OCI-LY3 (cell line): ENCODE data around the gene TRIM71.

ENCODE experiments used
- H2AFZ ChIP-seq: fragments of 200-600, 300-600 bp; shearing (Covaris generic); 2 replicates; pipeline ENCODE4 v1.6.0; 2014; ENCODE audit warnings: antibody characterized with exemption, low read depth, low read length
- H3K27ac ChIP-seq: fragments of 200-600, 300-600 bp; sonication (generic); 2 replicates; pipeline ENCODE4 v1.5.1; 2014; ENCODE audit warnings: mild to moderate bottlenecking, low read length, moderate library complexity, mixed read lengths
- H3K27me3 ChIP-seq: fragments of 200-600, 300-600 bp; sonication (generic); 2 replicates; pipeline ENCODE4 v1.6.1; 2014; ENCODE audit warnings: low read depth, low read length, mixed read lengths
- H3K36me3 ChIP-seq: fragments of 200-600, 300-600 bp; sonication (generic); replicated peaks from 2 replicates; pipeline ENCODE3; 2014; ENCODE audit warnings: low read depth, low read length, mixed read lengths
- H3K4me1 ChIP-seq: fragments of 300-600, 200-600 bp; sonication (generic); 2 replicates; pipeline ENCODE4 v1.6.1; 2014; ENCODE audit warnings: low read length, mixed read lengths
- H3K4me2 ChIP-seq: fragments of 200-600, 300-600 bp; sonication (generic); 2 replicates; pipeline ENCODE4 v1.6.1; 2014; ENCODE audit warnings: low read length, mixed read lengths
- H3K4me3 ChIP-seq: fragments of 300-600, 200-600 bp; sonication (generic); 2 replicates; pipeline ENCODE4 v1.5.1; 2014; ENCODE audit warnings: antibody characterized with exemption, mild to moderate bottlenecking, low read length, moderate library complexity
- H3K79me2 ChIP-seq: fragments of 300-600, 200-600 bp; shearing (Covaris generic); 2 replicates; pipeline ENCODE4 v1.6.1; 2014; ENCODE audit warnings: mild to moderate bottlenecking, low read length, mixed read lengths
- H3K9ac ChIP-seq: fragments of 300-600, 200-600 bp; shearing (Covaris generic); 2 replicates; pipeline ENCODE4 v1.6.0; 2014; ENCODE audit warnings: mild to moderate bottlenecking, low read length, moderate library complexity
- H3K9me3 ChIP-seq: fragments of 200-600, 300-600 bp; shearing (Covaris generic); 2 replicates; pipeline ENCODE4 v1.6.1; 2014; ENCODE audit warnings: low read length, mixed read lengths; ENCODE audit not compliant: insufficient read depth
- H4K20me1 ChIP-seq: fragments of 200-600, 300-600 bp; sonication (generic); 2 replicates; pipeline ENCODE4 v1.6.1; 2016; ENCODE audit warnings: low read length, mixed read lengths; ENCODE audit not compliant: insufficient read depth
- EZH2phosphoT487 ChIP-seq: fragments of 200-600 bp; shearing (Covaris generic); IDR thresholded peaks from 2 replicates; pipeline ENCODE4 v1.6.1; 2018; ENCODE audit warnings: antibody characterized with exemption, mixed run types, low read depth
- TF ChIP-seq, protein P1 (sequence below): fragments of 200-600, 300-600 bp; sonication (generic); IDR thresholded peaks from 2 replicates; pipeline ENCODE4 v1.5.1; 2014; ENCODE audit warnings: antibody characterized with exemption, low read length, low read depth

TRIM71 gene

DNA sequence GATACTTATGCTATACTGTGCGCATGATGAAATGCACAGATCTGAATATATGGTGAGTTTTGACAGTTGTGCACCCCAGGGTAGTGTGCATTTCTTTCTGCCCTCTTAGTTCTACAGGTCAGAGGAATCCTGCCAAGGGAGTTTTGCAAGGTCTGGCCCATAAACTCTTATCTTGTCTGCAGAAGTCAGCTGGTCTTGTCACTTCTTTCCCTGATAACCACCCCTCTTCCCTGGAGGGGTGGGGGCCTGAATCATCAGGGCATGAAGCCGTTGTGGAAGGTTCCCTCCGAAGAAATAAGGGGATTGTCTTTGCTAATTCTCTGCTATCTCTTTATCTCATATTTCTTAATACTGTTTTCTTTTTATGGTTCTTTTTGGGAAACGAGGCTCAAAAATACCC lies 30.4 kb downstream of the TRIM71 start:
- peaks cover 13% of the 10 kb centered on the region for H3K4me1 ChIP-seq
- H3K27ac ChIP-seq, result no peak overlapping the region
- H3K79me2 ChIP-seq, result no peaks in the 10 kb centered on the region
- 0 out of 2 replicates have a peak, but pooled peaks cover 3% of the 10 kb centered on the region for H3K27me3 ChIP-seq
- no peak overlapping the region for H3K9ac ChIP-seq
- H3K36me3 ChIP-seq, result no peaks in the 10 kb centered on the region
- H2AFZ ChIP-seq, result no peak overlapping the region
- no peak overlapping the region for H3K4me2 ChIP-seq
- H3K9me3 ChIP-seq, result no peaks in the 10 kb centered on the region
- H3K4me3 ChIP-seq, result no peak overlapping the region
- no peaks in the 10 kb centered on the region for H4K20me1 ChIP-seq
- TF ChIP-seq, protein P1, sequence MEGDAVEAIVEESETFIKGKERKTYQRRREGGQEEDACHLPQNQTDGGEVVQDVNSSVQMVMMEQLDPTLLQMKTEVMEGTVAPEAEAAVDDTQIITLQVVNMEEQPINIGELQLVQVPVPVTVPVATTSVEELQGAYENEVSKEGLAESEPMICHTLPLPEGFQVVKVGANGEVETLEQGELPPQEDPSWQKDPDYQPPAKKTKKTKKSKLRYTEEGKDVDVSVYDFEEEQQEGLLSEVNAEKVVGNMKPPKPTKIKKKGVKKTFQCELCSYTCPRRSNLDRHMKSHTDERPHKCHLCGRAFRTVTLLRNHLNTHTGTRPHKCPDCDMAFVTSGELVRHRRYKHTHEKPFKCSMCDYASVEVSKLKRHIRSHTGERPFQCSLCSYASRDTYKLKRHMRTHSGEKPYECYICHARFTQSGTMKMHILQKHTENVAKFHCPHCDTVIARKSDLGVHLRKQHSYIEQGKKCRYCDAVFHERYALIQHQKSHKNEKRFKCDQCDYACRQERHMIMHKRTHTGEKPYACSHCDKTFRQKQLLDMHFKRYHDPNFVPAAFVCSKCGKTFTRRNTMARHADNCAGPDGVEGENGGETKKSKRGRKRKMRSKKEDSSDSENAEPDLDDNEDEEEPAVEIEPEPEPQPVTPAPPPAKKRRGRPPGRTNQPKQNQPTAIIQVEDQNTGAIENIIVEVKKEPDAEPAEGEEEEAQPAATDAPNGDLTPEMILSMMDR, result no peak
- no peak for TF ChIP-seq EZH2phosphoT487

DNA sequence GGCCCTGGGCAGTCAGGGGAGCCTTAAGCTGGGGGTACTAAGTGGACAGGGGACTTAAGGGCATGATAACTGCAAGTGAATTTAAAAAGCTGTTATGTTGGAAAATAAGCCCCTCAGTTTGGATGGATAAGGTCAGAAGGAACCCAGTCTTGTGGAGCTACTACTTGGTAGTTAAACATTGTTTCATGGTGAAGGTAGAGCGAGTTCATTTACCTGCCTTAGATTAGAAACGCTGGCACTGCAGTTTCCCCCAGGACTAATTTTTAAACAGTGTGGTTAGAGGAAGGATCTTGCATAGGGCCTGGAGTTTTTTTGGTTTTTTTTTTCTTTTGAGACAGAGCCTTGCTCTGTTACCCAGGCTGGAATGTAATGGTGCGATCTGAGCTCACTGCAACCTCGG lies 31.2 kb downstream of the TRIM71 start:
- Histone ChIP-seq H3K4me2 (no peak overlapping the region), H4K20me1 (no peaks in the 10 kb centered on the region), H3K9ac (no peak overlapping the region), H3K36me3 (no peaks in the 10 kb centered on the region), H3K27ac (no peak overlapping the region), H2AFZ (no peak overlapping the region), H3K9me3 (no peaks in the 10 kb centered on the region), H3K79me2 (no peaks in the 10 kb centered on the region), H3K27me3 (0 out of 2 replicates have a peak, but pooled peaks cover 3% of the 10 kb centered on the region), H3K4me3 (no peak overlapping the region), H3K4me1 (peaks cover 11% of the 10 kb centered on the region)
- TF ChIP-seq, protein P1, result no peak
- TF ChIP-seq EZH2phosphoT487, result no peak

DNA sequence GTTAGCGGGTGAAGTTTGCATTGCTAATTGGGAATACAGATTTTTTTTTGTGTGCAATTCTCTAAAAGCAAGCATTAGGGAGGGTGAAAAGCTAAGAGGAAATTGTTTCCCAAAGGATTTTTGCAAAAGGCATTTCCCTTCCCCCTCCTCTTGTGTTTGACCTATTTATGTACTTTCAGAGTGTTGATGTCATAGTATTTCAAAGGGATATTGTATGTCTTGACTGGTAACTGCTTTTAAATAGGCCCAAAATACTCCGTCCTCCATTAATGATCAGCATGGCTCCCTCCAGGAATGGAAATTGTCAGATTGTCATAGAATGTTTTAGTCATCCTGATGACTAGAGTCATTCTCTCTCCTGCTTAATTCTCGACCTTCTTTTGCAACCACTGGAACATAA lies 32.4 kb downstream of the TRIM71 start:
- Histone ChIP-seq H3K36me3 (no peaks in the 10 kb centered on the region), H3K9me3 (no peaks in the 10 kb centered on the region), H3K27me3 (0 out of 2 replicates have a peak, but pooled peaks cover 3% of the 10 kb centered on the region), H3K4me2 (peak overlapping the region; percentile 39), H2AFZ (no peak overlapping the region), H3K27ac (no peak overlapping the region), H3K9ac (no peak overlapping the region), H4K20me1 (no peaks in the 10 kb centered on the region), H3K4me1 (peaks cover 11% of the 10 kb centered on the region), H3K79me2 (no peaks in the 10 kb centered on the region), H3K4me3 (no peak overlapping the region)
- TF ChIP-seq, protein P1, result no peak
- TF ChIP-seq EZH2phosphoT487, result no peak

DNA sequence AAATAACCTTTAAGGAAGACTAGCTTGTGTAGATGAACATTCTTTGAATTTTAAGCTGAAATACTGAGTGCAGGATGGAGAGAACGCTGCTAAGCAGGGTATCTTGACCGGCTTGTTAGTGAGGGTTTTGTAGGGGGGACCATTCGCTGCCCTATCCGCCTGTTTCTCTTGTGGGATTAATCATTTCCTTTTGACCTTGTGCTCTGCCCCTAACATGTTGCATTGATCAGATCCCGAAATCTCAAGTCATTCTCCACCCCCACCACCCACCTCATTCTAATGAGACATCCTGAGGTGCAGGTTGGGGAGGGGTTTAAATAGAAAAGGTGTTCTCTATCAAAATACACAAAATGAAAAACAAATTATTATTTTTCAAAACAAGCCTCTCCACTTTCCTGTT lies 32.8 kb downstream of the TRIM71 start:
- H3K36me3 ChIP-seq, result no peaks in the 10 kb centered on the region
- peaks cover 11% of the 10 kb centered on the region for H3K4me1 ChIP-seq
- H3K27ac ChIP-seq, result no peak overlapping the region
- H3K4me2 ChIP-seq, result peak overlapping the region; percentile 39; the same call in 1 of the 2 replicates
- H3K9ac ChIP-seq, result no peak overlapping the region
- H3K79me2 ChIP-seq, result no peaks in the 10 kb centered on the region
- H3K9me3 ChIP-seq, result no peaks in the 10 kb centered on the region
- no peak overlapping the region for H3K4me3 ChIP-seq
- H3K27me3 ChIP-seq, result 0 out of 2 replicates have a peak, but pooled peaks cover 3% of the 10 kb centered on the region
- TF ChIP-seq, protein P1, result no peak
- no peak for TF ChIP-seq EZH2phosphoT487
- no peak overlapping the region for H2AFZ ChIP-seq
- no peaks in the 10 kb centered on the region for H4K20me1 ChIP-seq
